SIG-M5 treated with dmso at 0.1 percent for 504 hours (cell line): ENCODE data around the gene EFHC1.

Experiments used
- DNase-seq: peaks from one replicate; lab custom pipeline; 2025; ENCODE audit not compliant: unreplicated experiment; lab: John Stamatoyannopoulos, UW

EFHC1 gene

DNA sequence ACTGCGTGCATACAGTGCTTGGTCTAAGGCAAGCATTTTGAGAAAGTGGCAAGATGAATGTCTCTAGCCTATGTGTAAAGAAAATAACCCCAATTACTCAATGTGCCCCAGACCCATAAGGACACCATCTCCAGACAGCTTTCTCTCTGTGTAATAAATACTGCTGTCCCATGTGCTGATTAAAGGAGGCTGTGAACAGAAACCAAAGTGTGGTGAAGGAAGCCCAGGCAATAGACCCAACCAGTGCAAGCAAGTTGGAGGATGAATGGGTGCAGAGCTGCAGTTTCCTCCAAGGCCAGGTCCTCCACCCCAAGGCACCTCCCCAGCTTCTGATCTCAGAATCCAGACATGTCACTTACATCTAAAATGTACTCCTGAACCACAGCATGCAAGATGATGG is 96.1 kb downstream of the EFHC1 start:
- DNase-seq = no peak

- DNase-seq = no peak
Observed at GRCh38 chr6:52516943-52517342, 96.8 kb downstream of the EFHC1 start.

DNA sequence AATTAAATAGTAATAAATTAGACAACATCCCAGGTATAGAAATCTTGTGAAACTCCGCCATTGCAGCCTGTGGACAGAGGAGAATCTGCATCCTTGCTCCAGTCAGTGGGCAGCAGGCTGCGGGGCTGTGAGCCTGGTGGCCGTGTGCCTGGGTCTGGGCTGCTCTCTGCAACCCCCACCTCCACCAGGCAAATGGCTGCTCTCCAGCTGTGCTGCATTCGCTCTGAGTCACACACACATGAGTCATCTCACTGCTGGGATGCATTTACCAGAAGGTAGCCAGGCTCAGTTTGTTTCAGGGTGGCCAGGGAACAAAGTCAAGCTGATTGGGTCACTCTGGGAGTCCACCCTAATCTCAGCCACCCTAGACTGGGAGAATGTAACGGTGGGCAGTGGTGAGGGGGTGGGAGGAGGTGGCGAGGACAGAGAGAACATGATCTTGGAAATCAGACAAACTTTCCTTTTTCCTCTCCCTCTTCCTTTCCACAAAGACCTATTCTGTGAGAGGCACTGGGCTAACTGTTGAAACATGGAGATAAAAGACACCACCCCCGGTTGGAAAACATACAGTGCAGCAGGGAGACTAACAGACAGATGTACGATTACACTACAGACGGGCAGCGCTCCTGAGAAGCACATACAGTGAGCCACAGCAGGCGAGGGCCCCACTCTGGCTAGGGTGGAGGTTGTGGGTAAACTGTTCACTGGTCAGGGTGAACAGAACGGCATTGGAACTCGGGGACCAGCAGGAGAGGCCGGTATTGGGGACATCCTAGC is 97.5 kb downstream of the EFHC1 start:
- peak; percentile 52 for DNase-seq

DNA sequence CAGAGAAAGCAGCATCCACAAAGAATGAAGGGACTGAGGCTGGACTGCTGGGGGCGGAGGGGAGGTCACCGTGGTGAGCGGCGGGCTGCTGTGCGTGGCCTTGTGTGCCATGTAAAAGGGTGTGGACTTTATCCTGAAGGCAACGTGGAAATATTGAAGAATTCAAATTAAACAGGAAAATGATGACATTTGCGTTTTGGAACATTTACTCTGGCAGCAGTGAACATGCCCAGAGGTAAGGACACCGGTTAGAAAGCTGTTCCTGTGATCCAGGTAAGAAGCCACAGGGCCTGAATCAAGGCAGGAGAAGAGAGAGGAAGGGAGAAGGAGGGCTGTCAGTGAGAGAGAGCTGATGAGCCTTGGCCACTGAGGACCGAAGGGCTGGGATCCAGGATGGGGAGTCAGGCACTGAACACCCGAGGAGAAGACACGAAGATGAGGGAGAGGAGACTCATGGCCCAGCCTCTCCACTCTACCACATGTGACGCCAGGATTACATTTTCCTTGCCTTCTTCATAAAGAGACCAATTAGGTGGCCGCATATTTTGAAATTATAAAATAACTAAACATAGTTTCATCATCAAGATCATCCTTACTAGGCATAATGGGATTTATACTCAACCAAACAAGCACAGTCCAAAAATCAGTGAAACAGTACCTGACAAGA is 98.3 kb downstream of the EFHC1 start:
- DNase-seq = no peak

DNA sequence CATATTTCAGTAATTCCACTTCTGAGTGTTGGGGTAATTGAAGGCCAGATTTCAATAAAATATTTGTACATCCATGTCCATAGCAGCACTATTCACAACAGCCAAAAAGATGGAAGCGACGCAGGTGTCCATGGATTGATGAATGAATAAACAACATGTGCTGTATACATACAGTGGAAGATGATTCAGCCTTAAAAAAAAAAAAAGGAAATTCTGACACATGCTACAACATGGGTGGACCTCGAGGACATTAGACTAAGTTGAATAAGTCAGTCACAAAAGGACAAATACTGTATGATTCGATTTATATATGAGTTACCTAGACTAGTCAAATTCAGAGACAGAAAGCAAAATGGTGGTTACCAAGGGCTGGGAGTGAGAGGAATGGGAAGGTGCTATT is 99.5 kb downstream of the EFHC1 start:
- DNase-seq = no peak

GRCh38 chr6:52522151-52522626 is 102.0 kb downstream of the EFHC1 start:
- no peak for DNase-seq

GRCh38 chr6:52522655-52523054 is 102.5 kb downstream of the EFHC1 start:
- no peak for DNase-seq

- DNase-seq = no peak
Observed at GRCh38 chr6:52523378-52524142, 103.4 kb downstream of the EFHC1 start.

DNA sequence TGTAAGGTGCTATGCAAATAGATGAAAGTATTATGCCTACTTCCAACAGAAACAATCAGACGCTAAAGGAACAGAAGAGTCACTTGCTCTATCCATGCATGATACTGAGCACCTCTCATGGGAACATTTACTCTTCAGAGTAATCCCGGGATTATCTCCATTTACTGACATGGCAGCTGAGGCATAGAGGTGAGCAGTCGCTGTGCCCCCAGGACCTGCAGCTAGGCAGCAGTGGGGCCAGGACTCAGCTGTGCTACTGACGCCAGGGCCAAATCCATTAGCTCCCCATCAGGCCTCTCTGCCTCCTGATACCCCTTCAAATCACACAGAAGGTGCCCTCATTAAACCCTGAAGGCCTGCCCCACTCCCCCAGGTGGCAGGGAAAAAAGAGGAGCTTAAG is 104.8 kb downstream of the EFHC1 start:
- no peak for DNase-seq

DNA sequence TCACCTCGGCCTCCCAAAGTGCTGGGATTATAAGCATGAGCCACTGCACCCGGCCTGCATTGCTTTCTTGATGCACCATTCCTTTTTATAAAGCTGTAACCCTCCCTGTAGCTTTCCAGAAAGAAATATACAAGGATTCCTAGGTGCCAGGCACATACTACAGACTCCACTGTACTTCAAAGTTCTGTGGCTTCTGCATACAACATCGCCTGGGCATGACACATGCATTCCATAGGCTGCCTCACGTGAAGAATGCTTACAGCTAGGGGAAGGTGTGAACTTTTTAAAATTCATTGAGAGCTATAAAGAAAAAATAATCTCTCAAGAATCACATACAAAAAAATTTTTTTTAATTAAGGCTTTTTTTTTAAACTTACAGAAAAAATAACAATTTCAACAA is 106.5 kb downstream of the EFHC1 start:
- no peak for DNase-seq

GRCh38 chr6:52527436-52527835 is 107.3 kb downstream of the EFHC1 start:
- no peak for DNase-seq

DNA sequence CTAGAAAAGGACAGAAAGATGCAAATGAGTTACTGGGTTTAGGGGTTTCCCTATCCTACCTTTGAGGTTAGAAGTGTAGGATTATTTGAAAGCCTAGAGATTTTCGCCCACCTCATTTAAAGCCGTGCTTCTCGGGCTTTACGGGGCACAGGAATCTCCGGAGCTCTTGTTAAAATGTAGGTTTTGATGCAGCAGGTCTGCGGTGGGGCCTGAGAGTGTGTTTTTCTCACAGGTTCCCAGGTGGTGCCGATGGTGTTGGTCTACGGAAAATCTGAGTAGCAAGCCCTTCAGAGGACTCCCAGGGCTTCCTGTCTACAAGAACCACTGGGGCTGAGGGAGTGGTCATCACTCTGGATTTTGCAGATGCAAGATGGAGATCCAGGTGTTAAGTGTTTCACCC is 109.2 kb downstream of the EFHC1 start:
- no peak for DNase-seq

GRCh38 chr6:52530351-52530750 is 110.2 kb downstream of the EFHC1 start:
- DNase-seq = no peak

DNA sequence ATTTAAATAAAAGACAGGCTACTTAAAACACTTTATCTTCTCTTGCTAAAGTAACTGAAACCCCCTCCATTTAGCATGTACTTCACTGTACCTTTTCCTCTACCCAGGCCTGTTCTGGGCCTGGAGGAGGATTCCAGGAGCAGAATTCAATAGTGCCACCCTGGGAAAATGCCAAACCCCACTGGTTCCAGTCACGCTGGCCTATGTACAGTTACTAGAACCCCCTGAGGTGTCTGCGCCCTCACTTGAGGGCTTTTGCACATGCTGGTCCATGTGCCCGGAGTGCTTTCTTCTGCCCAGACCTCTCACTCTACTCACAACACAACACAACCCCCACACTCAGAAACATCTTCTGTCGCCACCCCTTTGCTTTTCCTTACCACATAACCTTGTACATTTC is 111.3 kb downstream of the EFHC1 start:
- no peak for DNase-seq

GRCh38 chr6:52531834-52532233 is 111.7 kb downstream of the EFHC1 start:
- no peak for DNase-seq

- no peak for DNase-seq
Observed at GRCh38 chr6:52532457-52532856, 112.3 kb downstream of the EFHC1 start.

DNA sequence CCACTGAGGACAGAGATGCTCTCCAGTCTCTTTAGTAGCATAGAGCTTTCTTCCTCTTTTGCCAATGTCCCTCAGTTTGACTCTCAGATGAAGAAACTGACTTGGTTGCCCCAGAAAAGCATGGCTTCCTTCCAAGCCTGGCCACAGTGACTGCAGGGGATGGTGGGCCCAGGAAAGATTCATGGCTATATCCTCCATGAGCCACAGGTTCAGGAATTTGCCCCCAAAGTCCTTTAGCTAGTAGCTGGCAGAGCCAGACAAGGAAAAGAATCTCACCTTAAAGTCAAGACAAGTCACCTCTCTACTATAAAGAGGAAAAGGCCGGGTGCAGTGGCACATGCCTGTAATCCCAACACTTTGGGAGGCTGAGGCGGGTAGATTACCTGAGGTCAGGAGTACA is 113.3 kb downstream of the EFHC1 start:
- no peak for DNase-seq

DNA sequence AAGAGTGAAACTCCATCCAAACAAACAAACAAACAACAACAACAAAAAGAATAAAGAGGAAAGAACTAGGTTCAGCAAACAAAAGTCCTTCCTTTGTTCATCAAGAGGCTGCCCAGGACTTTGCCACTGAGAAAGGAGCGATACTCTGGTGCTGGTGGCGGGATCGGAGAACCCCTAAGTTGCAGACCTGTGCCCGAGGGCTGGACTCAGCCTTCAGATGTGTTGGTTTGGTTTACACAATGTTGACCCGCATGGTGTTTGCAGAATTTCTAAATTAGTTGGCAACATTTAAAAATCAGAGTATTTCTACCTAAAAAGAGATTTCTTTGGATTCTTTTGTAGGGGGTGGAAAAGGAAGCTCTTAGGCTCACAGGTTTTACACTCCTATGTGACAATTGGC is 114.2 kb downstream of the EFHC1 start:
- no peak for DNase-seq

- no peak for DNase-seq
Observed at GRCh38 chr6:52534966-52535390, 114.8 kb downstream of the EFHC1 start.

DNA sequence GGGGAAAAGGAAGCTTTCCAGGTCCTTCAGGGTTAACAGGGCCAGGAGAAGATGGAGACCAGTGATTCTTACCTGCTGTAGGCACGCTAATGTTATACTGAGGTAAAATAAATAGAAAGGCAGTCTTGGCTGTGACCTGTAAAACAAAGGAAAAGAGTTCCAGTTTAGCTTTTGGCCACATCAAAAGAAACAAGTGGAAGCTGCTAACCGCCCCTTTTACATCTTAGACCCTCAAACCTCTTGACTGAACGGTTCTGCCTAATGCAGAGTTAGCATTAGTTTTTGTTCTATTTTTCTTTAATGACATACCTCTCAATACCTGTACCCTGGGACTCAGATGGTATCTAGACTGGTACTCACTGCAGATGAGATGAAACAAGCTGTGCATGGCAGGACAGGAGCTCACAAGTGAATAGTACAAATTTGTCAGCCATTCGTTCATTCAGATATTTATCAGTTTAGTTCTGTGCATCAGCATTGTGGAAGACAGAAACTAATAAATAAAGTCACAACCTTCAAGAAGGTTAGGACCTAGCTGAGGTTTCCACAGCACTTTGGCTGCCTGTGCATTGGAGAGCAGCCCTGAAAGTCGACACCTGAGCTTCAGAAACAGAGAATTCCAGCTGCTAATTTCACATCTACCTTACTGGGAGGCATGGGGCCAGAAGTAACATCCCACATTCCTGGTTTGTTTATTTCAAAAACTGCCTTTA is 115.7 kb downstream of the EFHC1 start:
- DNase-seq = no peak

DNA sequence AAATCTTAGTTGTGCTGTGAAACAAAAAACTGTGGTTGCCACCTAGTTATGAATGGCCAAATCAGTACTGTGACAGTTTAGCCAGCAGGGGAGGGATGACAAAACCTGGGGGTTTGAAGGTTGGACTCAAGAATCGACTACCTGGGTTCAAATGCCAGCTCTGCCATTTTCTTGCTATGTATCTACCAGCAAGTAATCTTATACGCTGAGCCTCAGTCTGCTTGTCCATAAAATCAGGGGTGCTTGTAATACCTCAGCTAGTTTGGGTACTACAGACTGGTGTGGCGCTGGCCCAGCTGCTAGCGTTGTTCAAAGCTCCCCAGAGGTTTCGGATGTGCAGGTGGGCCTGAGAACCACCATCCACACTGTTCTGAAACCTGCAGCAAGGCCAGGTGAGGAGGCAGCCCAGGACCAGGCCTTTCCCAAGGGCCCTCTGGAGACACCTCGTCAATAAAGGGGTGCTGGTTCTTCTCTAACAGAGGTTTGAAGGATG is 116.3 kb downstream of the EFHC1 start:
- no peak for DNase-seq
